Measurements from ENCODE around the gene C10orf143. TPM values are rescaled to one million over a fixed set of nuclear protein-coding genes. Genes with fewer than 3 reads are reported as not detected.

The C10orf143 gene
- total RNA-seq, 6 experiments from 2014 or later, result 0.68 to 2.9 (median 1.6) TPM

- Histone ChIP-seq H3K4me3 (no peak overlapping the region), H3K36me3 (no peaks in the 10 kb centered on the region), H3K27ac (no peak overlapping the region), H3K9me3 (no peaks in the 10 kb centered on the region), H3K27me3 (no peaks in the 10 kb centered on the region), H3K4me1 (no peaks in the 10 kb centered on the region)
- intact Hi-C loops (cut with DNase I), result no loop called here
- no peak for ATAC-seq
- DNase-seq, result no peak
- TF ChIP-seq POLR2A (IDR thresholded peaks at IDR 0.05), result no peak
- no peak for TF ChIP-seq CTCF (IDR thresholded peaks at IDR 0.05)
- 60% methylated on average over 10 of the region's 28 CpGs for WGBS (ENCODE audit: insufficient coverage, low coverage, low lambda C conversion rate, missing lambda C conversion rate)
These were observed 87.9 kb downstream of the C10orf143 start for GRCh38 chr10:130022511-130023299.

GRCh38 chr10:130022086-130022485, 88.5 kb downstream of the C10orf143 start:
- H3K9me3 ChIP-seq, result no peaks in the 10 kb centered on the region
- no peak for ATAC-seq
- intact Hi-C loops (cut with DNase I), result no loop called here
- 30% methylated on average over 3 of the region's 6 CpGs for WGBS (ENCODE audit: insufficient coverage, low coverage, low lambda C conversion rate, missing lambda C conversion rate)
- no peak overlapping the region for H3K27ac ChIP-seq
- H3K4me3 ChIP-seq, result no peak overlapping the region
- H3K4me1 ChIP-seq, result no peaks in the 10 kb centered on the region
- no peaks in the 10 kb centered on the region for H3K36me3 ChIP-seq
- TF ChIP-seq CTCF (IDR thresholded peaks at IDR 0.05) (no peak), POLR2A (IDR thresholded peaks at IDR 0.05) (no peak)
- no peak for DNase-seq
- no peaks in the 10 kb centered on the region for H3K27me3 ChIP-seq

- intact Hi-C loops (cut with DNase I), result no loop called here
- 53% methylated on average over 5 of the region's 12 CpGs for WGBS (ENCODE audit: insufficient coverage, low coverage, low lambda C conversion rate, missing lambda C conversion rate)
- Histone ChIP-seq H3K4me1 (no peaks in the 10 kb centered on the region), H3K4me3 (no peak overlapping the region), H3K27me3 (no peaks in the 10 kb centered on the region), H3K27ac (no peak overlapping the region), H3K9me3 (no peaks in the 10 kb centered on the region), H3K36me3 (no peaks in the 10 kb centered on the region)
- no peak for DNase-seq
- TF ChIP-seq POLR2A (IDR thresholded peaks at IDR 0.05), result no peak
- no peak for TF ChIP-seq CTCF (IDR thresholded peaks at IDR 0.05)
- ATAC-seq, result no peak
These were observed 89.2 kb downstream of the C10orf143 start for GRCh38 chr10:130021383-130021950.

- no peak for TF ChIP-seq CTCF (IDR thresholded peaks at IDR 0.05)
- no peak for TF ChIP-seq POLR2A (IDR thresholded peaks at IDR 0.05)
- ATAC-seq, result no peak
- H3K9me3 ChIP-seq, result no peaks in the 10 kb centered on the region
- no peak overlapping the region for H3K4me3 ChIP-seq
- H3K36me3 ChIP-seq, result no peaks in the 10 kb centered on the region
- H3K27ac ChIP-seq, result no peak overlapping the region
- intact Hi-C loops (cut with DNase I), result no loop called here
- no peaks in the 10 kb centered on the region for H3K4me1 ChIP-seq
- WGBS (ENCODE audit: insufficient coverage, low coverage, low lambda C conversion rate, missing lambda C conversion rate), result 58% methylated on average over 7 of the region's 19 CpGs
- no peaks in the 10 kb centered on the region for H3K27me3 ChIP-seq
- no peak for DNase-seq
These were observed 89.8 kb downstream of the C10orf143 start for GRCh38 chr10:130020651-130021382.
